Kidney epithelial cell (primary cell): Measurements from ENCODE around the gene ARHGEF9. TPM values are rescaled to one million over a fixed set of nuclear protein-coding genes. Genes with fewer than 3 reads are reported as not detected.
"Not testable (repeated sequence)": the region's sequence is repeated elsewhere in the genome, so short reads cannot be mapped to it uniquely, and the experiment has no call there.

Experiments
- DNase-seq: peaks from one replicate; pipeline ENCODE4 v3.0.0-alpha.2; 2010; ENCODE audit warnings: low read depth
- H3K27me3 ChIP-seq: 2 replicates; pipeline ENCODE4 v1.6.0; 2011; ENCODE audit warnings: low read length; ENCODE audit not compliant: control insufficient read depth, insufficient read depth
- H3K36me3 ChIP-seq: 2 replicates; pipeline ENCODE4 v1.5.1; 2011; ENCODE audit warnings: low read length; ENCODE audit not compliant: control insufficient read depth, insufficient read depth
- H3K4me3 ChIP-seq: 2 replicates; pipeline ENCODE4 v1.5.1; 2011; ENCODE audit warnings: low read depth, mild to moderate bottlenecking, control low read depth, low read length
- CTCF ChIP-seq: IDR thresholded peaks from 2 replicates; pipeline ENCODE4 v1.5.1; 2011; ENCODE audit warnings: mild to moderate bottlenecking, moderate library complexity, low read length, control low read depth, inconsistent platforms; ENCODE audit not compliant: insufficient read depth, poor library complexity, severe bottlenecking
- total RNA-seq: library from RNA; depleted of rRNA; stranded (reverse); fragments of >200 nt; gene quantifications from 2 replicates; pipeline ENCODE4 v1.2.3, GENCODE V29; 2015

The ARHGEF9 gene
- total RNA-seq, 1 donor from 2014 or later: 14.4 TPM

GRCh38 chrX:63809173-63809572 is 24.2 kb upstream of the ARHGEF9 start:
- no peak overlapping the region for H3K4me3 ChIP-seq
- no peaks in the 10 kb centered on the region for H3K27me3 ChIP-seq
- DNase-seq: no peak
- no peak for TF ChIP-seq CTCF
- no peaks in the 10 kb centered on the region for H3K36me3 ChIP-seq

GRCh38 chrX:63795406-63795805 is 10.4 kb upstream of the ARHGEF9 start:
- DNase-seq, H3K27me3 ChIP-seq, H3K4me3 ChIP-seq, H3K36me3 ChIP-seq: not testable (repeated sequence)

GRCh38 chrX:63785708-63786040 is 660 bp upstream of the ARHGEF9 start:
- Histone ChIP-seq H3K4me3 (no peak overlapping the region), H3K36me3 (no peaks in the 10 kb centered on the region), H3K27me3 (no peaks in the 10 kb centered on the region)
- DNase-seq: no peak
- TF ChIP-seq CTCF: no peak

GRCh38 chrX:63784346-63784901 is 590 bp downstream of the ARHGEF9 start:
- DNase-seq: no peak
- Histone ChIP-seq H3K27me3 (no peaks in the 10 kb centered on the region), H3K36me3 (no peaks in the 10 kb centered on the region), H3K4me3 (peak overlapping the region; percentile 38)
- TF ChIP-seq CTCF: no peak

GRCh38 chrX:63782515-63782914 is 2.5 kb downstream of the ARHGEF9 start:
- no peak for DNase-seq
- TF ChIP-seq CTCF: no peak

GRCh38 chrX:63768760-63769159 is 16.3 kb downstream of the ARHGEF9 start:
- Histone ChIP-seq H3K27me3 (no peaks in the 10 kb centered on the region), H3K36me3 (no peaks in the 10 kb centered on the region), H3K4me3 (no peak overlapping the region)
- no peak for DNase-seq
- no peak for TF ChIP-seq CTCF

More at GRCh38 chrX:63782515-63782914, 2.5 kb downstream of the ARHGEF9 start:
- Histone ChIP-seq H3K4me3 (no peak overlapping the region), H3K36me3 (no peaks in the 10 kb centered on the region), H3K27me3 (no peaks in the 10 kb centered on the region)
